A549 (cell line): ENCODE data around the gene PSMD14. TPM values are rescaled to one million over a fixed set of nuclear protein-coding genes. Genes with fewer than 3 reads are reported as not detected.

ENCODE experiments used
- ATAC-seq, 2 experiments: fragments of 200-7000 bp in 1 of 2; fragments of >200 bp in 1 of 2; cut with Nextera tagmentation in 1 of 2; cut with Tn5 transposase in 1 of 2; 3 replicates each; pipeline versions ENCODE4 v1.8.0 to v1.9.1; 2018 to 2020; ENCODE audit warnings: mild to moderate bottlenecking in 1 of 2, moderate library complexity in 1 of 2
- CTCF ChIA-PET: fragments of 300-600 bp; sonication (Branson Sonifier 250); formaldehyde crosslinking; extraction: SDS; loops from one replicate; lab custom pipeline; 2021; ENCODE audit warnings: antibody characterized with exemption, inconsistent platforms; lab: Yijun Ruan, JAX
- POLR2A ChIA-PET: fragments of 350-600 bp; formaldehyde crosslinking; extraction: SDS; loops from one replicate; lab custom pipeline; 2021; ENCODE audit warnings: antibody characterized with exemption, inconsistent platforms; lab: Yijun Ruan, JAX
- DNase-seq, 2 experiments: peaks; one replicate each; pipeline versions ENCODE4 v3.0.0 to v3.0.0-alpha.2; 2011 to 2016; ENCODE audit warnings: low read depth in 1 of 2, low spot score in 1 of 2
- FAIRE-seq: peaks from 2 replicates; lab custom pipeline; 2011; peaks lifted over from hg19 to GRCh38; lab: Jason Lieb, UNC
- H3K27ac ChIP-seq, 2 experiments: fragments of >200 bp; sonication (Bioruptor Twin); formaldehyde crosslinking; 3 replicates each; pipeline ENCODE4 v1.5.1; 2016 to 2017
- H3K4me1 ChIP-seq: fragments of >200 bp; sonication (Bioruptor Twin); formaldehyde crosslinking; 3 replicates; pipeline ENCODE4 v1.6.1; 2016
- H3K4me2 ChIP-seq: fragments of >200 bp; sonication (Bioruptor Twin); formaldehyde crosslinking; 3 replicates; pipeline ENCODE4 v1.6.1; 2016
- H3K4me3 ChIP-seq: fragments of >200 bp; sonication (Bioruptor Twin); formaldehyde crosslinking; 3 replicates; pipeline ENCODE4 v1.5.1; 2016
- H3K9me3 ChIP-seq: fragments of >200 bp; sonication (Bioruptor Twin); formaldehyde crosslinking; 3 replicates; pipeline ENCODE4 v1.6.1; 2016
- BCL3 ChIP-seq: fragments of >200 bp; sonication (Bioruptor Twin); formaldehyde crosslinking; IDR thresholded peaks from 3 replicates; pipeline ENCODE4 v1.6.1; 2016
- BHLHE40 ChIP-seq: IDR thresholded peaks from 2 replicates; pipeline ENCODE4 v1.6.1; 2012; ENCODE audit warnings: low read depth, low read length, inconsistent platforms
- CBX2 ChIP-seq: fragments of 200-600 bp; sonication (generic); IDR thresholded peaks from 2 replicates; pipeline ENCODE4 v1.6.1; 2016; ENCODE audit warnings: low read depth, mild to moderate bottlenecking, borderline replicate concordance
- CHD2 ChIP-seq: fragments of 150-350 bp; IDR thresholded peaks from 2 replicates; pipeline ENCODE4 v1.6.1; 2014; ENCODE audit warnings: low read length; ENCODE audit not compliant: partially characterized antibody
- CHD4 ChIP-seq: fragments of 200-600 bp; sonication (generic); IDR thresholded peaks from 2 replicates; pipeline ENCODE4 v1.6.1; 2016; ENCODE audit warnings: antibody characterized with exemption, mild to moderate bottlenecking, borderline replicate concordance
- EHMT2 ChIP-seq: fragments of 200-600 bp; sonication (generic); IDR thresholded peaks from 2 replicates; pipeline ENCODE4 v1.6.1; 2016; ENCODE audit warnings: antibody characterized with exemption, low read depth, mild to moderate bottlenecking, moderate library complexity
- FOSL2 ChIP-seq, 2 experiments: fragments of 450-650 bp in 1 of 2; fragments of >200 bp in 1 of 2; sonication (Bioruptor Twin) in 1 of 2; formaldehyde crosslinking; IDR thresholded peaks; 2 replicates each; pipeline versions ENCODE4 v1.5.0 to v1.6.1; 2016 to 2020; ENCODE audit warnings: mild to moderate bottlenecking in 1 of 2, moderate library complexity in 1 of 2
- FOXS1 ChIP-seq: fragments of 250-450 bp; sonication (Bioruptor Pico); IDR thresholded peaks from 2 replicates; pipeline ENCODE4 v1.5.0; 2020; ENCODE audit warnings: mild to moderate bottlenecking, moderate library complexity
- HES2 ChIP-seq: fragments of >200 bp; sonication (Bioruptor Twin); formaldehyde crosslinking; IDR thresholded peaks from 2 replicates; pipeline ENCODE4 v1.6.1; 2016
- HMGXB4 ChIP-seq: fragments of 250-450 bp; sonication (Bioruptor Pico); IDR thresholded peaks from 2 replicates; pipeline ENCODE4 v1.5.0; 2021; ENCODE audit warnings: mild to moderate bottlenecking, moderate library complexity, borderline replicate concordance
- HOXA7 ChIP-seq: fragments of 250-450 bp; sonication (Bioruptor Pico); IDR thresholded peaks from 2 replicates; pipeline ENCODE4 v1.5.0; 2020; ENCODE audit warnings: mild to moderate bottlenecking, moderate library complexity
- HOXB13 ChIP-seq: fragments of 250-450 bp; sonication (Bioruptor Pico); IDR thresholded peaks from 2 replicates; pipeline ENCODE4 v1.5.0; 2020; ENCODE audit warnings: low read depth, mild to moderate bottlenecking, moderate library complexity
- JUN ChIP-seq, 2 experiments: fragments of >200 bp; sonication (Bioruptor Twin); formaldehyde crosslinking; IDR thresholded peaks; 2 replicates in 1 of 2; 3 replicates in 1 of 2; pipeline ENCODE4 v1.6.1; 2016 to 2017
- JUNB ChIP-seq: fragments of >200 bp; sonication (Bioruptor Twin); formaldehyde crosslinking; IDR thresholded peaks from 2 replicates; pipeline ENCODE4 v1.6.1; 2016
- KDM5A ChIP-seq: fragments of 200-600 bp; sonication (generic); IDR thresholded peaks from 2 replicates; pipeline ENCODE4 v1.6.1; 2016; ENCODE audit warnings: antibody characterized with exemption, mild to moderate bottlenecking
- MAFK ChIP-seq: fragments of 450-650 bp; IDR thresholded peaks from 2 replicates; pipeline ENCODE4 v1.6.1; 2014; ENCODE audit not compliant: partially characterized antibody
- MAZ ChIP-seq: fragments of 150-350 bp; IDR thresholded peaks from 2 replicates; pipeline ENCODE4 v1.6.1; 2014; ENCODE audit warnings: antibody characterized with exemption, low read depth, low read length, borderline replicate concordance
- PHF8 ChIP-seq: fragments of 200-600 bp; sonication (generic); IDR thresholded peaks from 2 replicates; pipeline ENCODE4 v1.6.1; 2016; ENCODE audit warnings: low read depth, mild to moderate bottlenecking, antibody characterized with exemption, moderate library complexity, borderline replicate concordance
- RAD21 ChIP-seq, 2 experiments: fragments of >200 bp in 1 of 2; sonication (Bioruptor Twin) in 1 of 2; formaldehyde crosslinking in 1 of 2; IDR thresholded peaks in 1 of 2; conservative IDR thresholded peaks in 1 of 2; 2 replicates in 1 of 2; 3 replicates in 1 of 2; pipeline ENCODE4 v1.6.1; 2012 to 2018; ENCODE audit warnings: inconsistent platforms in 1 of 2
- RARB ChIP-seq: fragments of 250-450 bp; sonication (Bioruptor Pico); IDR thresholded peaks from 2 replicates; pipeline ENCODE4 v1.8.0; 2021; ENCODE audit warnings: mild to moderate bottlenecking, moderate library complexity
- RCOR1 ChIP-seq: fragments of 150-350 bp; IDR thresholded peaks from 2 replicates; pipeline ENCODE4 v1.6.1; 2014; ENCODE audit warnings: antibody characterized with exemption, low read length, low read depth
- RNF2 ChIP-seq: fragments of 200-600 bp; sonication (generic); IDR thresholded peaks from 2 replicates; pipeline ENCODE4 v1.6.1; 2016; ENCODE audit warnings: low read depth, mild to moderate bottlenecking, antibody characterized with exemption, moderate library complexity, borderline replicate concordance
- TFCP2L1 ChIP-seq: fragments of 250-450 bp; sonication (Bioruptor Pico); IDR thresholded peaks from 2 replicates; pipeline ENCODE4 v1.5.0; 2021; ENCODE audit warnings: mild to moderate bottlenecking
- whole genome bisulfite sequencing: methylation state at CpG from one replicate; pipeline ENCODE4 v1.1.6; 2017; ENCODE audit errors: missing lambda C conversion rate; 5-methylcytosine and 5-hydroxymethylcytosine counted together
- polyA plus RNA-seq, 4 experiments: library from polyadenylated mRNA; depleted of rRNA in 3 of 4; stranded (reverse); fragments of >200 nt; fragmentation: RNase III in 1 of 4; extraction: RNeasy Plus Mini Kit Qiagen cat#74134 plus additional on column Dnase treatment in 1 of 4; gene quantifications; 2 replicates in 3 of 4; 3 replicates in 1 of 4; pipeline ENCODE4 v1.2.3, GENCODE V29; 2011 to 2017
- TF ChIP-seq, protein P1 (sequence below): fragments of >200 bp; sonication (Bioruptor Twin); formaldehyde crosslinking; IDR thresholded peaks from 3 replicates; pipeline ENCODE4 v1.5.1; 2016
- TF ChIP-seq, protein P2 (sequence below): IDR thresholded peaks from 2 replicates; pipeline ENCODE4 v1.6.1; 2012

Gene PSMD14
- polyA plus RNA-seq, 2 of the 4 experiments (the other 2 are of a cell fraction) = 166 to 218 TPM

- 90% methylated on average over 58 of the region's 64 CpGs for WGBS
- no peak overlapping the region for H3K4me3 ChIP-seq
- no peaks in the 10 kb centered on the region for H3K4me1 ChIP-seq
- TF ChIP-seq HOXA7 (no peak), PHF8 (no peak), RCOR1 (no peak), BHLHE40 (no peak), FOXS1 (CRISPR knock-in tag) (no peak), MAZ (no peak), HES2 (no peak), RAD21 (conservative IDR thresholded peaks at IDR 0.05 in 1 of 2, IDR thresholded peaks at IDR 0.05 in 1 of 2) (no peak)
- H3K4me2 ChIP-seq = no peak overlapping the region
- ChIA-PET CTCF (no interaction called here), POLR2A (no interaction called here)
- FAIRE-seq = no peak
- no peak overlapping the region for H3K27ac ChIP-seq
- DNase-seq = no peak
- H3K9me3 ChIP-seq = no peaks in the 10 kb centered on the region
- ATAC-seq = no peak
These were observed 119.7 kb downstream of the PSMD14 start for GRCh38 chr2:161427664-161428587.

DNA sequence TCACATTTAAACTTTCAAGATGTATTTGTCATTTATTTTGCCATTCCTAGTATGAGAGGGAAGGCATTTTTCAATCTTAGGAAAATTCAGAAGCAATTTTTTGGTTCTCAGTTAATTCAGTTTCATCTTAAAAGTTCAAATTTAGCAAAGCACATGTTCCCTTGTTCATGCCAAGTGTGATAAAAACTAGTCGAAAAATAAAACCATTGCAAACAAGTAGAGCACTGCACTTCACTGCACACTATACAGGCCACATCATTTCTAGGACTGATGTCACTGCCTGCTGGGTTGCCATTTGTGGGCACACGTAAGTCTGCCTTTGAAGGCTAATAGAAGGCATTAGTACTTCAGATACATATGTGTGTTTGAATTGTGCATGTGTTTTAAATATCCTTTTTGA is 122.2 kb downstream of the PSMD14 start:
- CTCF ChIA-PET = no interaction called here
- 52% methylated on average over 2 of the region's 2 CpGs for WGBS
- H3K9me3 ChIP-seq = no peaks in the 10 kb centered on the region

GRCh38 chr2:161432107-161432506 is 123.9 kb downstream of the PSMD14 start:
- CTCF ChIA-PET = no interaction called here
- 63% methylated on average over 3 of the region's 3 CpGs for WGBS
- no peak for FAIRE-seq
- no peak overlapping the region for H3K4me3 ChIP-seq
- POLR2A ChIA-PET = no interaction called here
- no peak for ATAC-seq
- no peak overlapping the region for H3K4me2 ChIP-seq
- H3K27ac ChIP-seq = no peak overlapping the region
- H3K9me3 ChIP-seq = no peaks in the 10 kb centered on the region
- no peaks in the 10 kb centered on the region for H3K4me1 ChIP-seq
- no peak for DNase-seq
- no peak for TF ChIP-seq CBX2
- no peak for TF ChIP-seq MAZ
- no peak for TF ChIP-seq KDM5A
- TF ChIP-seq HOXB13 (CRISPR knock-in tag) = no peak
- TF ChIP-seq EHMT2 = no peak
- TF ChIP-seq, protein P1, sequence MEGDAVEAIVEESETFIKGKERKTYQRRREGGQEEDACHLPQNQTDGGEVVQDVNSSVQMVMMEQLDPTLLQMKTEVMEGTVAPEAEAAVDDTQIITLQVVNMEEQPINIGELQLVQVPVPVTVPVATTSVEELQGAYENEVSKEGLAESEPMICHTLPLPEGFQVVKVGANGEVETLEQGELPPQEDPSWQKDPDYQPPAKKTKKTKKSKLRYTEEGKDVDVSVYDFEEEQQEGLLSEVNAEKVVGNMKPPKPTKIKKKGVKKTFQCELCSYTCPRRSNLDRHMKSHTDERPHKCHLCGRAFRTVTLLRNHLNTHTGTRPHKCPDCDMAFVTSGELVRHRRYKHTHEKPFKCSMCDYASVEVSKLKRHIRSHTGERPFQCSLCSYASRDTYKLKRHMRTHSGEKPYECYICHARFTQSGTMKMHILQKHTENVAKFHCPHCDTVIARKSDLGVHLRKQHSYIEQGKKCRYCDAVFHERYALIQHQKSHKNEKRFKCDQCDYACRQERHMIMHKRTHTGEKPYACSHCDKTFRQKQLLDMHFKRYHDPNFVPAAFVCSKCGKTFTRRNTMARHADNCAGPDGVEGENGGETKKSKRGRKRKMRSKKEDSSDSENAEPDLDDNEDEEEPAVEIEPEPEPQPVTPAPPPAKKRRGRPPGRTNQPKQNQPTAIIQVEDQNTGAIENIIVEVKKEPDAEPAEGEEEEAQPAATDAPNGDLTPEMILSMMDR = no peak
- no peak for TF ChIP-seq FOXS1 (CRISPR knock-in tag)
- TF ChIP-seq, protein P2, sequence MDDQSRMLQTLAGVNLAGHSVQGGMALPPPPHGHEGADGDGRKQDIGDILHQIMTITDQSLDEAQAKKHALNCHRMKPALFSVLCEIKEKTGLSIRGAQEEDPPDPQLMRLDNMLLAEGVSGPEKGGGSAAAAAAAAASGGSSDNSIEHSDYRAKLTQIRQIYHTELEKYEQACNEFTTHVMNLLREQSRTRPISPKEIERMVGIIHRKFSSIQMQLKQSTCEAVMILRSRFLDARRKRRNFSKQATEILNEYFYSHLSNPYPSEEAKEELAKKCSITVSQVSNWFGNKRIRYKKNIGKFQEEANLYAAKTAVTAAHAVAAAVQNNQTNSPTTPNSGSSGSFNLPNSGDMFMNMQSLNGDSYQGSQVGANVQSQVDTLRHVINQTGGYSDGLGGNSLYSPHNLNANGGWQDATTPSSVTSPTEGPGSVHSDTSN = no peak
- no peak for TF ChIP-seq BHLHE40
- no peak for TF ChIP-seq RCOR1
- TF ChIP-seq CHD4 = no peak

More for the DNA sequence above, 122.2 kb downstream of the PSMD14 start:
- Histone ChIP-seq H3K4me2 (no peak overlapping the region), H3K4me3 (no peak overlapping the region), H3K27ac (no peak overlapping the region), H3K4me1 (no peaks in the 10 kb centered on the region)
- ATAC-seq (no peak), DNase-seq (no peak), FAIRE-seq (no peak)
- POLR2A ChIA-PET = no interaction called here
- TF ChIP-seq RARB = no peak
- no peak for TF ChIP-seq MAFK
- no peak for TF ChIP-seq JUNB
- TF ChIP-seq HMGXB4 (CRISPR knock-in tag) = no peak
- no peak for TF ChIP-seq BCL3
- no peak for TF ChIP-seq FOSL2 (IDR thresholded peaks at IDR 0.05)
- TF ChIP-seq FOSL2 (CRISPR knock-in tag; IDR thresholded peaks at IDR 0.05) = no peak
- no peak for TF ChIP-seq TFCP2L1
- no peak for TF ChIP-seq RNF2
- TF ChIP-seq CHD2 = no peak
- TF ChIP-seq JUN (IDR thresholded peaks at IDR 0.05) = no peak
